ENCODE data around the gene RMND5B. TPM values are rescaled to one million over a fixed set of nuclear protein-coding genes. Genes with fewer than 3 reads are reported as not detected.
A peak's percentile ranks its signal among the peaks of the same experiment; 100 is the strongest.
"Not testable (repeated sequence)": the region's sequence is repeated elsewhere in the genome, so short reads cannot be mapped to it uniquely, and the experiment has no call there.

Gene RMND5B
- total and polyA plus RNA-seq, 4 experiments from 2014 or later = 23.4 to 39.0 (median 33.6) TPM

DNA sequence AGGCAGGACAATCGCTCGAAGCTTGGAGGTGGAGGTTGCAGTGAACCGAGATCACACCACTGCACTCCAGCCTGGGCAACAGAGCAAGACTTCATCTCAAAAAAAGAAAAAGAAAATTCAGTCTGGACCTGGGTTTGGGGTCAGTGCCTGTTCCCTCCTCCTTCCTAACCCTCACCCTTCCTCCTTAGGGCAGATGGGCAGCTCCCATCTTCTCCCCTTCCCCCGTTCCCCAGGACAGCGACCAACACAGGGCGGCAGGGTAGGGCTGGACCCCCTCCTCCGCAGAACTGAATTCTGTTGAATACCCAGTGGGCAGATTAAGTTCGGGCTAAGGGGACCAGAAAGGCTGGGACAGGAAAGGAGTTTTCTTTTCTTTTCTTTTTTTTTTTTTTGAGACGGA, 1.5 kb upstream of the RMND5B start:
- Histone ChIP-seq H3K27ac (ENCODE audit: low read depth, low read length) (no peak overlapping the region), H3K27me3 (ENCODE audit: insufficient read depth, low read length) (no peaks in the 10 kb centered on the region), H3K4me1 (ENCODE audit: insufficient read depth, low read length) (peaks cover 8% of the 10 kb centered on the region), H3K9me3 (ENCODE audit: control insufficient read depth in 1 of 2, low read length in 2 of 2) (no peaks in the 10 kb centered on the region), H3K4me3 (ENCODE audit: low read length in 2 of 2) (no peak overlapping the region), H3K36me3 (ENCODE audit: insufficient read depth, low read length) (no peaks in the 10 kb centered on the region)
- Mint-ChIP-seq H3K27ac (peak overlapping the region in 3 of 7 donors; percentile 41 to 69 (median 42)), H3K27me3 (no peaks in the 10 kb centered on the region), H3K9me3 (no peaks in the 10 kb centered on the region), H3K36me3 (peaks cover 0 to 6% of the 10 kb centered on the region in 2 donors), H3K4me3 (peak overlapping the region in 4 of 8 donors; percentile 15 to 41 (median 26)), H3K4me1 (peaks cover 12 to 25% (median 17%) of the 10 kb centered on the region in 4 donors)
- DNase-seq = no peak
- intact Hi-C loops (cut with micrococcal nuclease) = no loop called here
- ChIA-PET POLR2A (ENCODE audit: partially characterized antibody) (interaction anchor here (1.2 to 1.7 kb wide), 3 partner anchors 9 to 75 kb away, joined by 3 to 6 read pairs (median 6); partner anchors contain the start of genes HNRNPAB and NHP2), CTCF (ENCODE audit: partially characterized antibody) (interaction anchor here (3.2 kb wide), 1 partner anchor 8 kb away, joined by 12 read pairs; no protein-coding TSS in a partner anchor)

DNA sequence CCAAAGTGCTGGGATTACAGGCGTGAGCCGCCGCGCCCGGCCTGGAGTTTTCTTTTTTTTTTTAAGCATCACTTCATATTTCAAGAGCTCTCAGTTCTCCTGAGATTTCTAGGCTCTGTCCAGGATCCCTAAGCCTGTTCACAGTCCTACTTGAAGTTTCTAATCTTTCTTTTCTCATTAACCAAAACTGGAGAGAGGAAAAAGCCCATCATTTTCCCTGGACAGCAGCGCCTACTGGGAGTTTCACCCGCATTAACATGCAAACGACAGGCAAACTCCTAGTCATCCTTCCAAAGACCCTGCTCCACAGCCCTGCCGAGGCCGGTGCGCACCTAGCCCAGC, 609 bp upstream of the RMND5B start:
- not testable (repeated sequence) for H3K27me3 Mint-ChIP-seq; H3K27me3 ChIP-seq (ENCODE audit: insufficient read depth, low read length); H3K36me3 Mint-ChIP-seq; H3K9me3 ChIP-seq (ENCODE audit: control insufficient read depth in 1 of 2, low read length in 2 of 2); H3K9me3 Mint-ChIP-seq; H3K4me1 ChIP-seq (ENCODE audit: insufficient read depth, low read length); H3K36me3 ChIP-seq (ENCODE audit: insufficient read depth, low read length)
- peak in 1 of 5 donors; percentile 14 for DNase-seq
- H3K27ac ChIP-seq (ENCODE audit: low read depth, low read length) = peak overlapping the region; percentile 70
- intact Hi-C loops (cut with micrococcal nuclease) = loop anchor here (1.0 kb wide), 2 partner anchors 9 to 17 kb away; partner anchors contain the start of gene N4BP3
- Mint-ChIP-seq H3K4me3 (peak overlapping the region; percentile 69 to 82 (median 74)), H3K4me1 (peaks cover 14 to 25% (median 20%) of the 10 kb centered on the region in 4 donors), H3K27ac (peak overlapping the region in 6 of 7 donors; percentile 19 to 82 (median 70))
- CTCF ChIA-PET (ENCODE audit: partially characterized antibody) = interaction anchor here (1.4 to 3.2 kb wide), 2 partner anchors 9 to 14 kb away, joined by 3 to 12 read pairs; no protein-coding TSS in a partner anchor
- POLR2A ChIA-PET (ENCODE audit: partially characterized antibody) = interaction anchor here (0.6 to 1.7 kb wide), 5 partner anchors 9 to 74 kb away, joined by 3 to 6 read pairs (median 6); partner anchors contain the start of genes HNRNPAB and NHP2
- H3K4me3 ChIP-seq (ENCODE audit: low read length in 2 of 2) = peak overlapping the region in 1 of 2 donors; percentile 69

DNA sequence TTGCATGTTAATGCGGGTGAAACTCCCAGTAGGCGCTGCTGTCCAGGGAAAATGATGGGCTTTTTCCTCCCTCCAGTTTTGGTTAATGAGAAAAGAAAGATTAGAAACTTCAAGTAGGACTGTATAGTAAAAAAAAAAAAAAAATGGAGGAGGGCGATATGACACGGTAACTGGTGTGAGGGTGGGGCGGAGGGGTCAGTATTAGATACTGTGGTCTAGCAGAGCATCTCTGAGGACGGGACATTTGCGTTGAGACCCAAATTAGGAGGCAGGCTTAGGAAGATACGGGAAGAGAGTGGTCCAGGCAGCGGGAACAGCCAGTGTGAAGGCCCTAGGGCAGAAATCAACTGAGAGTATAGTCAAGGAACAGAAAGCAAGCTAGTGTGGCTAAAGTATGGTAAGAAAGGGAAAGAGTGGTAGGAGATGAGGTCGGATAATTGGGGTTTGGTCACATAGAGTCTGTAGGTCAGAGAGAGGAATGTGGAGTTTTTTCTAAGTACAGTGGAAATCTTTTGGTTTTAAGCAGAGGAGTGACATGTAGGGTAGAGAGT, 707 bp downstream of the RMND5B start:
- no peaks in the 10 kb centered on the region for H3K27me3 ChIP-seq (ENCODE audit: insufficient read depth, low read length)
- Mint-ChIP-seq H3K36me3 (peaks cover under 1 to 18% of the 10 kb centered on the region in 2 donors), H3K27ac (peak overlapping the region; percentile 69 to 96 (median 92)), H3K27me3 (no peaks in the 10 kb centered on the region), H3K4me3 (peak overlapping the region; percentile 84 to 93 (median 90)), H3K9me3 (no peaks in the 10 kb centered on the region), H3K4me1 (peaks cover 18 to 34% (median 25%) of the 10 kb centered on the region in 4 donors)
- intact Hi-C loops (cut with micrococcal nuclease) = loop anchor here (1.0 kb wide), 1 partner anchor 22 kb away; the partner anchor contains the start of gene NHP2
- peak overlapping the region; percentile 69 for H3K4me3 ChIP-seq (ENCODE audit: low read length in 2 of 2)
- H3K9me3 ChIP-seq (ENCODE audit: control insufficient read depth in 1 of 2, low read length in 2 of 2) = no peaks in the 10 kb centered on the region
- no peak for DNase-seq
- CTCF ChIA-PET (ENCODE audit: partially characterized antibody) = interaction anchor here (1.1 to 3.2 kb wide), 3 partner anchors 10 to 56 kb away, joined by 3 to 12 read pairs (median 4); no protein-coding TSS in a partner anchor
- H3K27ac ChIP-seq (ENCODE audit: low read depth, low read length) = peak overlapping the region; percentile 70
- H3K36me3 ChIP-seq (ENCODE audit: insufficient read depth, low read length) = peaks cover 12% of the 10 kb centered on the region
- H3K4me1 ChIP-seq (ENCODE audit: insufficient read depth, low read length) = peaks cover 8% of the 10 kb centered on the region
- POLR2A ChIA-PET (ENCODE audit: partially characterized antibody) = interaction anchor here (0.7 to 2.0 kb wide), 11 partner anchors 9 to 22 kb away, joined by 3 to 20 read pairs (median 4); partner anchors contain the start of gene NHP2

DNA sequence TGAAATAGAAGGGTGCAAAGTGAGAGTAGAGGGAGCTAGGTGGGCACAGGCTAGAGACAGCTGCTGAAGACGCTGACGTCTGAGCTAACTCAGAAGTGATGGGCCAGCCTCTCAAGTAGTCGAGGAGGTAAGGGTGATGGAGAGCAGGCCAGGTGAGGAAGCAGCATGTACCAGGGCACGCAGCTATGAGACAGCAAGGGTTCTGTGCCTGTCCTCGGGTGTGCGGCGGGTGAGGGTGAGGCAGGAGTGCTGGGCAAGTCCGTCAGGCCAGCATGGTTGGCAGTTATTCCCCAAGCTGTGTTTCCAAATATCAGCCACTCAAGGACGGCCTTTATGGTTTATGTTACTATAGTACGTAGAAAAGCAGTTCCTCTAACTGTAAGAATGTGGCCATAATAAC, 6.2 kb downstream of the RMND5B start:
- H3K4me3 Mint-ChIP-seq = peak overlapping the region in 1 of 8 donors; percentile 36
- Histone ChIP-seq H3K36me3 (ENCODE audit: insufficient read depth, low read length) (peaks cover 12% of the 10 kb centered on the region), H3K9me3 (ENCODE audit: control insufficient read depth in 1 of 2, low read length in 2 of 2) (no peaks in the 10 kb centered on the region), H3K27ac (ENCODE audit: low read depth, low read length) (no peak overlapping the region), H3K4me3 (ENCODE audit: low read length in 2 of 2) (no peak overlapping the region), H3K27me3 (ENCODE audit: insufficient read depth, low read length) (no peaks in the 10 kb centered on the region), H3K4me1 (ENCODE audit: insufficient read depth, low read length) (peaks cover under 1% of the 10 kb centered on the region)
- POLR2A ChIA-PET (ENCODE audit: partially characterized antibody) = no interaction called here
- no peaks in the 10 kb centered on the region for H3K9me3 Mint-ChIP-seq
- H3K27ac Mint-ChIP-seq = peak overlapping the region in 2 of 7 donors; percentile 49 to 74
- CTCF ChIA-PET (ENCODE audit: partially characterized antibody) = interaction anchor here (1.0 to 4.6 kb wide), 3 partner anchors 16 to 61 kb away, joined by 3 to 25 read pairs (median 5); no protein-coding TSS in a partner anchor
- no peaks in the 10 kb centered on the region for H3K27me3 Mint-ChIP-seq
- intact Hi-C loops (cut with micrococcal nuclease) = no loop called here
- peaks cover 17 to 27% (median 20%) of the 10 kb centered on the region in 4 donors for H3K4me1 Mint-ChIP-seq
- no peak for DNase-seq
- peaks cover 14 to 35% of the 10 kb centered on the region in 2 donors for H3K36me3 Mint-ChIP-seq

DNA sequence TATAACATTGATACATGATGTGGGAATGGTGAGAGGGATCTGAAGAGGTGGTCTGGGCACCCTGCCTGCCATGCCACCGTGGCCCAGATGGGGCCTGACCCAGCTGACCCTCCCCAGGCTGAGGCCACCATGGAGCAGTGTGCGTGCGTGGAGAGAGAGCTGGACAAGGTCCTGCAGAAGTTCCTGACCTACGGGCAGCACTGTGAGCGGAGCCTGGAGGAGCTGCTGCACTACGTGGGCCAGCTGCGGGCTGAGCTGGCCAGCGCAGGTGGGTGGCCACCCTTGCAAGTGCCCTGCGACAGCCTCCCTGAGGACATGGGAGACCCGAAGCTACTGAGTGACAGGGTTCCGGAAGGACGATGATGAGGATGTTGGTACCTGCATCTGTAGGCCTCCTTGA, 7.2 kb downstream of the RMND5B start:
- H3K9me3 Mint-ChIP-seq = no peaks in the 10 kb centered on the region
- peaks cover 16 to 42% of the 10 kb centered on the region in 2 donors for H3K36me3 Mint-ChIP-seq
- ChIA-PET POLR2A (ENCODE audit: partially characterized antibody) (no interaction called here), CTCF (ENCODE audit: partially characterized antibody) (interaction anchor here (0.7 to 4.6 kb wide), 3 partner anchors 17 to 62 kb away, joined by 3 to 25 read pairs (median 3); no protein-coding TSS in a partner anchor)
- no peak overlapping the region for H3K27ac ChIP-seq (ENCODE audit: low read depth, low read length)
- peaks cover 19% of the 10 kb centered on the region for H3K36me3 ChIP-seq (ENCODE audit: insufficient read depth, low read length)
- no peak for DNase-seq
- H3K27me3 ChIP-seq (ENCODE audit: insufficient read depth, low read length) = no peaks in the 10 kb centered on the region
- peaks cover 14 to 20% (median 17%) of the 10 kb centered on the region in 4 donors for H3K4me1 Mint-ChIP-seq
- intact Hi-C loops (cut with micrococcal nuclease) = no loop called here
- no peak overlapping the region for H3K4me3 ChIP-seq (ENCODE audit: low read length in 2 of 2)
- H3K4me3 Mint-ChIP-seq = no peak overlapping the region
- H3K27me3 Mint-ChIP-seq = no peaks in the 10 kb centered on the region
- no peaks in the 10 kb centered on the region for H3K4me1 ChIP-seq (ENCODE audit: insufficient read depth, low read length)
- H3K27ac Mint-ChIP-seq = peak overlapping the region in 1 of 7 donors; percentile 41
- no peaks in the 10 kb centered on the region for H3K9me3 ChIP-seq (ENCODE audit: control insufficient read depth in 1 of 2, low read length in 2 of 2)

DNA sequence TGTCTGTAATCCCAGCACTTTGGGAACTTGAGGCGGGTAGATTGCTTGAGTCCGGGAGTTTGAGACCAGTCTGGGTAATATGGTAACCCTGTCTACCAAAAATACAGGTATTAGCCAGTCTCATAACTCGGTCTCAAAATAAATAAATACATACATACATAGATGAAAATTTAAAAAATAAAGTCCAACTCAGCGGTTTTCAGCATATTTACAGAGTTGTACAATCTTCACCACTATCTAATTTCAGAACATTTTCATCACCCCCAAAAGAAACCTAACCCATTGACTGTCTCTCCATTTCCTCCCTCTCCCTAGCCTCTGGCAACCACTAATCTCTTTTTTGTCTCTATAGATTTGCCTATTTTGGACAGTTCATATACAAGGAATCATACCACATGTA, 10.7 kb downstream of the RMND5B start:
- no peak overlapping the region for H3K4me3 ChIP-seq (ENCODE audit: low read length in 2 of 2)
- POLR2A ChIA-PET (ENCODE audit: partially characterized antibody) = interaction anchor here (0.9 kb wide), 1 partner anchor 12 kb away, joined by 3 read pairs; the partner anchor contains the start of gene NHP2
- peak overlapping the region in 2 of 7 donors; percentile 1 to 18 for H3K27ac Mint-ChIP-seq

DNA sequence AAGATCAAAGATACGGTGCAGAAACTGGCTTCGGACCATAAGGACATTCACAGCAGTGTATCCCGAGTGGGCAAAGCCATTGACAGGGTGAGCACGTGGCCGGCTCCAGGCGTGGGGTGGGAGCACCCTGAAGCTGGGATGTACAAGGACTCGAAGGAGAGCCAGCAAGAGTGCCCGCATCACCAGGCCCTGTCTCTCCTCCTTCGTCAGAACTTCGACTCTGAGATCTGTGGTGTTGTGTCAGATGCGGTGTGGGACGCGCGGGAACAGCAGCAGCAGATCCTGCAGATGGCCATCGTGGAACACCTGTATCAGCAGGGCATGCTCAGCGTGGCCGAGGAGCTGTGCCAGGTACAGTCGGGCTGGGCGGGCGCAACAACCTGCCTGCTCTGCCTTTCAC, 11.8 kb downstream of the RMND5B start:
- intact Hi-C loops (cut with micrococcal nuclease) = no loop called here
- Mint-ChIP-seq H3K27me3 (no peaks in the 10 kb centered on the region), H3K4me1 (peaks cover 0 to 6% (median 0%) of the 10 kb centered on the region in 4 donors), H3K9me3 (no peaks in the 10 kb centered on the region), H3K27ac (no peak overlapping the region), H3K4me3 (no peak overlapping the region), H3K36me3 (peaks cover 34 to 54% of the 10 kb centered on the region in 2 donors)
- ChIA-PET CTCF (ENCODE audit: partially characterized antibody) (interaction anchor here (0.5 to 20.7 kb wide), 5 partner anchors 15 to 178 kb away, joined by 3 to 283 read pairs (median 11); no protein-coding TSS in a partner anchor), POLR2A (ENCODE audit: partially characterized antibody) (interaction anchor here (0.6 to 1.0 kb wide), 2 partner anchors 11 to 53 kb away, joined by 3 to 4 read pairs; partner anchors contain the start of gene NHP2)
- H3K4me3 ChIP-seq (ENCODE audit: low read length in 2 of 2) = no peak overlapping the region
- peaks cover 34% of the 10 kb centered on the region for H3K36me3 ChIP-seq (ENCODE audit: insufficient read depth, low read length)
- H3K27ac ChIP-seq (ENCODE audit: low read depth, low read length) = no peak overlapping the region
- DNase-seq = no peak
- no peaks in the 10 kb centered on the region for H3K4me1 ChIP-seq (ENCODE audit: insufficient read depth, low read length)
- H3K27me3 ChIP-seq (ENCODE audit: insufficient read depth, low read length) = no peaks in the 10 kb centered on the region
- H3K9me3 ChIP-seq (ENCODE audit: control insufficient read depth in 1 of 2, low read length in 2 of 2) = no peaks in the 10 kb centered on the region

More for the DNA sequence above, 10.7 kb downstream of the RMND5B start:
- CTCF ChIA-PET (ENCODE audit: partially characterized antibody) = interaction anchor here (1.4 to 20.7 kb wide), 2 partner anchors 20 to 65 kb away, joined by 9 to 283 read pairs; no protein-coding TSS in a partner anchor
- intact Hi-C loops (cut with micrococcal nuclease) = no loop called here
- Mint-ChIP-seq H3K27me3 (no peaks in the 10 kb centered on the region), H3K36me3 (peaks cover 27 to 46% of the 10 kb centered on the region in 2 donors), H3K4me1 (peaks cover 0 to 8% (median 6%) of the 10 kb centered on the region in 4 donors), H3K4me3 (no peak overlapping the region), H3K9me3 (no peaks in the 10 kb centered on the region)
- no peak overlapping the region for H3K27ac ChIP-seq (ENCODE audit: low read depth, low read length)
- no peaks in the 10 kb centered on the region for H3K9me3 ChIP-seq (ENCODE audit: control insufficient read depth in 1 of 2, low read length in 2 of 2)
- no peaks in the 10 kb centered on the region for H3K27me3 ChIP-seq (ENCODE audit: insufficient read depth, low read length)
- H3K4me1 ChIP-seq (ENCODE audit: insufficient read depth, low read length) = no peaks in the 10 kb centered on the region
- no peak for DNase-seq
- peaks cover 24% of the 10 kb centered on the region for H3K36me3 ChIP-seq (ENCODE audit: insufficient read depth, low read length)
